Measurements from ENCODE around the gene RAB5A. TPM values are rescaled to one million over a fixed set of nuclear protein-coding genes. Genes with fewer than 3 reads are reported as not detected.
"Not testable (repeated sequence)": the region's sequence is repeated elsewhere in the genome, so short reads cannot be mapped to it uniquely, and the experiment has no call there.

Gene RAB5A
- total RNA-seq, 8 experiments from 2014 or later = 39.6 to 87.3 (median 55.5) TPM

GRCh38 chr3:20013396-20013795, 66.5 kb downstream of the RAB5A start:
- Histone ChIP-seq H3K4me3 (no peak overlapping the region), H3K27ac (no peak overlapping the region), H3K4me1 (replicated peaks in 1 of 2) (no peaks in the 10 kb centered on the region)
- in situ Hi-C loops (cut with MboI; ENCODE audit: low pct_unique_long_range_greater_than_20kb in 2 of 9, low sequenced_read_pairs in 9 of 9, unreplicated experiment in 9 of 9) = no loop called here
- ATAC-seq (replicated peaks in 6 of 8) = peak in 1 of 8 experiments; percentile 18
- WGBS, 10 experiments = 71 to 100% (median 100%) methylated on average over 1 of the region's 1 CpG; no CpG with 5 or more reads in 7 of the 10 experiments

DNA sequence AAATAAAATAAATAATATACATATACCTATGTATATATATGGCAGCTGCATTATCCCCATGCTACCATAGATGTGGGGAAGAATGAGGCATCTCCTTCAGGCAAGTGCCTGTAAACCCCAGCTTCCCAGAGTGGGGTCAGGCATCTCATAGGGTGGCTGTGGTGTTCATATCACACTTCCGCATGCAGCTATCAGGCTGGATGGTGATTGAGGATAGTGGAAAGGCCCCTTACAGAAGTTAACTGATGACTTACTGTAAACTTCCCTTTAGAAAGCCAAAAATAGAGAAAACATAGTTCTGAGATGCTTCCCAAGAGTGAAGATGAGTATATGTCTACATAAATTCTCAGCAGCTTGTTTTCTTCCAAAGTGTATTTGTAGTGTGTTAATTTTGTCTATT, 68.6 kb downstream of the RAB5A start:
- Histone ChIP-seq H3K27ac (no peak overlapping the region), H3K4me1 (replicated peaks in 1 of 2) (no peaks in the 10 kb centered on the region), H3K4me3 (no peak overlapping the region)
- WGBS, 10 experiments = 100% methylated on average over 1 of the region's 1 CpG; no CpG with 5 or more reads in 8 of the 10 experiments
- in situ Hi-C loops (cut with MboI; ENCODE audit: low pct_unique_long_range_greater_than_20kb in 2 of 9, low sequenced_read_pairs in 9 of 9, unreplicated experiment in 9 of 9) = no loop called here
- ATAC-seq (replicated peaks in 6 of 8) = no peak

- H3K4me1 ChIP-seq (replicated peaks in 1 of 2); H3K4me3 ChIP-seq; in situ Hi-C loops (cut with MboI; ENCODE audit: low pct_unique_long_range_greater_than_20kb in 2 of 9, low sequenced_read_pairs in 9 of 9, unreplicated experiment in 9 of 9); H3K27ac ChIP-seq; ATAC-seq (replicated peaks in 6 of 8): not testable (repeated sequence)
- WGBS, 10 experiments = 32 to 100% (median 95%) methylated on average over 1 to 3 of the region's 3 CpGs
Measured at GRCh38 chr3:20016076-20016475, 69.2 kb downstream of the RAB5A start.

GRCh38 chr3:20022954-20023622, 76.2 kb downstream of the RAB5A start:
- H3K4me3 ChIP-seq = no peak overlapping the region
- in situ Hi-C loops (cut with MboI; ENCODE audit: low pct_unique_long_range_greater_than_20kb in 2 of 9, low sequenced_read_pairs in 9 of 9, unreplicated experiment in 9 of 9) = no loop called here
- no peak overlapping the region for H3K27ac ChIP-seq
- no peaks in the 10 kb centered on the region for H3K4me1 ChIP-seq (replicated peaks in 1 of 2)
- WGBS, 10 experiments = 27 to 100% (median 69%) methylated on average over 1 to 2 of the region's 2 CpGs; no CpG with 5 or more reads in 2 of the 10 experiments
- ATAC-seq (replicated peaks in 6 of 8) = no peak

GRCh38 chr3:20023623-20024405, 76.9 kb downstream of the RAB5A start:
- no peak overlapping the region for H3K4me3 ChIP-seq
- in situ Hi-C loops (cut with MboI; ENCODE audit: low pct_unique_long_range_greater_than_20kb in 2 of 9, low sequenced_read_pairs in 9 of 9, unreplicated experiment in 9 of 9) = no loop called here
- no peaks in the 10 kb centered on the region for H3K4me1 ChIP-seq (replicated peaks in 1 of 2)
- no peak overlapping the region for H3K27ac ChIP-seq
- 0 to 100% (median 86%) methylated on average over 1 to 2 of the region's 2 CpGs; no CpG with 5 or more reads in 2 of the 10 experiments for WGBS, 10 experiments
- peak in 1 of 8 experiments; percentile 74 for ATAC-seq (replicated peaks in 6 of 8)

DNA sequence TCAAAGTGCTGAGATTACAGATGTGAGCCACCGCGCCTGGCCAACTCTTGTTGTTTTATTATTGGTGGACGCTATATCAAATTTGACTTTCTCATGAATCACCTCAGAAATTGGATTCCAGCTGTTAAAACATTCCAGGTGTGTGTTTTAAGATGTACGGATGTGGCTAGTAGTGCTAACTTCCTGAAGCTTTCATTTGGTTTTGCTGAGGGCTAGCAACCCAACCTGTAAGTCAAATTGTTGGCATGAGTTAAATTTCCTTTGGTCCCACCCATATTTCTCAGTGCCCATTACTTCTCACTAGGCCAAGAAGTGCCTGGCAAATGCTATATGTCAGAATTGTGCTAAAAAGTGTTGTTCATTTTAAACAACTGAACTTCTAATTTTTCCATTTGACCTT, 80.2 kb downstream of the RAB5A start:
- H3K4me1 ChIP-seq (replicated peaks in 1 of 2) = peaks cover 3 to 4% of the 10 kb centered on the region in 2 donors
- ATAC-seq (replicated peaks in 6 of 8) = no peak
- WGBS, 10 experiments = 83 to 100% (median 100%) methylated on average over 1 to 4 of the region's 4 CpGs; no CpG with 5 or more reads in 5 of the 10 experiments
- H3K4me3 ChIP-seq = no peak overlapping the region
- no peak overlapping the region for H3K27ac ChIP-seq
- in situ Hi-C loops (cut with MboI; ENCODE audit: low pct_unique_long_range_greater_than_20kb in 2 of 9, low sequenced_read_pairs in 9 of 9, unreplicated experiment in 9 of 9) = no loop called here

GRCh38 chr3:20028905-20029331, 82.0 kb downstream of the RAB5A start:
- Histone ChIP-seq H3K4me3 (no peak overlapping the region), H3K27ac (no peak overlapping the region), H3K4me1 (replicated peaks in 1 of 2) (peaks cover 3 to 4% of the 10 kb centered on the region in 2 donors)
- 42 to 79% (median 55%) methylated on average over 2 to 6 of the region's 7 CpGs; no CpG with 5 or more reads in 1 of the 10 experiments for WGBS, 10 experiments
- peak in 4 of 8 experiments; percentile 17 to 63 (median 50) for ATAC-seq (replicated peaks in 6 of 8)
- in situ Hi-C loops (cut with MboI; ENCODE audit: low pct_unique_long_range_greater_than_20kb in 2 of 9, low sequenced_read_pairs in 9 of 9, unreplicated experiment in 9 of 9) = no loop called here

- H3K27ac ChIP-seq; H3K4me1 ChIP-seq (replicated peaks in 1 of 2); H3K4me3 ChIP-seq; in situ Hi-C loops (cut with MboI; ENCODE audit: low pct_unique_long_range_greater_than_20kb in 2 of 9, low sequenced_read_pairs in 9 of 9, unreplicated experiment in 9 of 9); ATAC-seq (replicated peaks in 6 of 8): not testable (repeated sequence)
- 20 to 100% (median 96%) methylated on average over 1 to 3 of the region's 7 CpGs; no CpG with 5 or more reads in 6 of the 10 experiments for WGBS, 10 experiments
Measured at GRCh38 chr3:20031939-20032338, 85.0 kb downstream of the RAB5A start.

Other genes with a start within 250 kb of the RAB5A start
- 1 to 10 TPM in 5 of 8 experiments, under 1 TPM in 3; 0.49 to 5.4 (median 1.7) TPM for gene EFHB, start 12.9 kb upstream of the RAB5A start, total RNA-seq
- gene PP2D1, start 65.2 kb downstream of the RAB5A start, total RNA-seq = 1 to 10 TPM in 2 of 8 experiments, under 1 TPM in 6; 0.41 to 2.7 (median 0.89) TPM
- 10 to 100 TPM in 4 of 8 experiments, 1 to 10 TPM in 4; 7.2 to 25.6 (median 10.0) TPM for gene KAT2B, start 93.3 kb downstream of the RAB5A start, total RNA-seq
- 10 to 100 TPM in 2 of 8 experiments, 1 to 10 TPM in 3, under 1 TPM in 3; 0.43 to 15.8 (median 1.4) TPM for gene SGO1, start 239.1 kb downstream of the RAB5A start, total RNA-seq

Measured in motor neuron (in vitro differentiated cells).